A549 treated with AZD9567 at 1 μM for 4 hours (cell line): ENCODE results near the gene TRIM16. TPM values are rescaled to one million over a fixed set of nuclear protein-coding genes. Genes with fewer than 3 reads are reported as not detected.

Source experiments
- total RNA-seq: library from RNA; stranded (reverse); fragments of 200-300 nt; extraction: Qiagen RNA extraction; gene quantifications from 5 replicates; pipeline ENCODE4 v1.2.3, GENCODE V29; 2022; ENCODE audit not compliant: insufficient read depth

Gene TRIM16
- total RNA-seq, result 146 to 213 TPM (median 159 TPM) in 5 replicates

DNA sequence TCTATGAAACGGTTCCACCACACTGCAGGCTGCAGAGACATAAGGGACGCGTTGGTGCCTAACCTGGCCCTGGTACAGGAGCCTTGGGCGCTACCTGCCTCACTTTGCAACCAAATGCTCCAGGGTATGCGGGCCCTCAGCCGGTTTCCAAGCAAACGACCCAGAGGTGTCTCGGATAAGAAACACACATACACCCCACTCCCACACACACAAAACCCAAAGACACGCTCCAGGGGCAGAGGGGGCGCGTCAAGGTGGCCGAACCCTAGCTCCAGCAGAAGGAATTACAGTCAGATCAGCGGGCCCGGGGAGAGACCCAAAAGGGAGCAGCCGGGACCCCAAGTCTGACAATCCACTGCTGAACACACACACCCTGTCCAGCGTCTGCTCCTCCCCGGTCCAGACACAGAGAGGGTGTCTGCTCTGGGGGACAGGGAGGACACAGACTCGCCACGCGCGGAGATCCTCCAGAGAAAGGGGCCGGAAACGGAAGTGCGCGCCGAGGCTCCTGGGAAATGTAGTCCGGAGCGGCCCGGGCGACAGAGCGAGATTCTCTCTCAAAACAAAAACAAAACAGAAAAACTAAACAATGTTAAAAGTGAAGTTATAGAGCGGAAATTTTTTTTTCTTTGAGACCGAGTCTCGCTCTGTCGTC is at the start of gene TRIM16:
Gene TRIM16, minus strand, starts transcription at position 488 of the 655 bp plus-strand sequence. CDS start 32,702 bp downstream, outside the sequence.

DNA sequence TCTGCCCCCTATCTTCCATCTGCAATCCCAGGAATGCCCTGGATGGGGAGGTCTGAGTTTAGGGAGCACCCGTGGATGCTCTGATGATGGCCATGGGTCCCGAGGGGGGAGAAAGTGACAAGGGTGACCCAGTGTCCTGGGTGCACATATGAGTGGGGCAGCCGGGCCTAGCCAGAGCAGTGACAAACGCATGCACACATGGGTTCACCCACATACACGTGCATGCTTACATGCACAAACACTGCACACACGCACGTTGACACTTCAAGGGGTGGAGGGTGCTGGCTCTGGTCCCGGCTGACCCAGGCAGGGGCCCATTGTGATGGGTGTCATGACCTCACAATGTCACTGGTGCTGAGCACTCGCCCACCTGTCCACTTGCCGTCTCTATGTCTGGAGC is 47.8 kb upstream of the TRIM16 start, which contains the start of gene TBC1D26:
Gene TBC1D26, plus strand, starts transcription at position 384 of the 400 bp plus-strand sequence. CDS start 3,066 bp downstream, outside the sequence.

DNA sequence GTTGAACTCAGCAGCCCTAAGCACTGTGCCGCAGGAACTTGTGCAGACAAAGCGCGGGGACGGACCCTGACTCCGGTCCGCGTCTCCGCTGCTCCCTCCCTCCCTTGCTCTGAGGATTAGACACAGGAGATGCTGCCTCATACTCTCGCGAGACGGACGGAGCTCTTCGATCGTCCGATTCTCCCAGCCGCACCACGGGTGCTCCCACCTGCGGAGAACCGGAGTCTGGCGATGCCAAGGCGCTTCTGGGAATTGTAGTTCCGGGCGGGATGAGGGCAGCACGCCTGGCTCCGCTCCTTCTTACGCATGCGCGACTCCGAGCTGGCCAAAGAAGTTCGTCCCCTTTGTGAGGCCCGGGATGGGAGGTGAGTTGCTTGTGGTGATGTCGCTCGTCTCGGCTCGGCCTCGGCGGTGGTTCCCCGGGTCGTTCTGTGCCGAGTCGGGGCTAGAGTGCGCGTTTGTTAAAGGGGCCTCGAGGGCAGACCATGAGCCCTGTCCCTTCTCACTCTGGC is 15.4 kb upstream of the TRIM16 start, which contains the start of gene ZNF286A:
Gene ZNF286A, plus strand, starts transcription at position 340 of the 512 bp plus-strand sequence. CDS start 578 bp downstream, outside the sequence.

DNA sequence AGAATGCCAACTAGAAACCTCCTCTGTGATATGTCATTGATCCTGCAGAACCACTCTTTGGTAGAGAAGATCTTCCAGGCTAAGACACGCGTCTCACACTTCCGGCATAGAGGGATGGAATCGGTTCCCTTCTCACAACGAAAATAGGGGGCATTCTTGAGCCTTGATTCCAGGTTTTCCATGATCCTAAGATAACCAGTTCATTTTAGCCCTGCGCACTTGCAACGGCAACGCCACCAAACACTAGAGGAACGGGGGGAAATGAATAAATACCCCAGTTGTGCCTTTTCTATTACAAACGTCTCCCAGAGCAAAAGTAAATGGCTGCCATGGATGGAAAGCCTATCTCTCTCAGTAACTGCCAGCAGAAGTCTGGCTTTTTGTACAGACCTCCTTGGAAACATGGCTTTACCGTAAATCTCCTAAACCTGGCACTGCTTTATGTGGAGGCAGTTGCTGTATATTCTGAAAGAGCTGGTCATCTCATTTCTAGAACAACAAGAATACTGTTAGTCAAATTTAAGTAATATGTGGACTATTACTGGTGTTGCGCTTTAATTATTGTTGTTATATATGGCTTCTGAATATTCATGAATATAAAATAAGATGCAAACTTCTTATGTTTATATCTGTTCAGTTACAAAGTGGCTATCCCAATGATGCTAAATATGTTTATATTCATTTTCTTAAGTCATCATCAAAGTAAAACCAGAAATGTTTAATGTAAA is 64.6 kb downstream of the TRIM16 start, which contains the start of gene FBXW10B:
Gene FBXW10B, minus strand, starts transcription at position 374 of the 728 bp plus-strand sequence. Its CDS starts 192 bp downstream, at position 182.

Other genes starting within 250 kb of the TRIM16 start
- 0.61 to 1.0 TPM (median 0.81 TPM) in 4 of 5 replicates, not detected in the other for gene CDRT4, start 216.7 kb downstream of the TRIM16 start, total RNA-seq
- gene TVP23C, start 120.8 kb downstream of the TRIM16 start, total RNA-seq, result 7.4 to 10.1 TPM (median 8.5 TPM) in 5 replicates
- 3.2 to 4.2 TPM (median 3.2 TPM) in 4 of 5 replicates, not detected in the other for gene FBXW10B, start 64.6 kb downstream of the TRIM16 start, total RNA-seq
- 23.7 to 43.4 TPM (median 26.8 TPM) in 5 replicates for gene ZNF286A, start 15.4 kb upstream of the TRIM16 start, total RNA-seq
- 0.05 to 0.15 TPM (median 0.09 TPM) in 4 of 5 replicates, not detected in the other for gene TBC1D26, start 48.0 kb upstream of the TRIM16 start, total RNA-seq